Activated CD8-positive, alpha-beta T cell treated with anti-CD3 and anti-CD28 coated beads, Interleukin-2, amount 10 ng/mL, durations not matched to agents 7 days and 5 days (primary cell): ENCODE data around the gene HIC1. TPM values are rescaled to one million over a fixed set of nuclear protein-coding genes. Genes with fewer than 3 reads are reported as not detected.

Source experiments
- ATAC-seq: fragments of 150-1000 bp; cut with Tn5 transposase; one replicate; pipeline ENCODE4 v1.10.0; 2021; ENCODE audit warnings: moderate library complexity
- CTCF ChIA-PET: fragments of 350-600 bp; sonication (Branson Sonifier 250); formaldehyde crosslinking; loops from one replicate; lab custom pipeline; 2021; ENCODE audit warnings: antibody characterized with exemption; lab: Charles Lee
- POLR2A ChIA-PET: fragments of 350-600 bp; sonication (Branson Sonifier 250); formaldehyde crosslinking; loops from one replicate; lab custom pipeline; 2021; ENCODE audit warnings: antibody characterized with exemption; lab: Charles Lee
- DNase-seq: peaks from one replicate; pipeline ENCODE4 v3.0.0-alpha.2; 2020
- H3K27ac Mint-ChIP-seq: one replicate; pipeline ENCODE4 v1.8.0; 2021; ENCODE audit warnings: mild to moderate bottlenecking, mixed read lengths
- H3K27me3 Mint-ChIP-seq: one replicate; pipeline ENCODE4 v1.8.0; 2021; ENCODE audit warnings: low read depth, mixed read lengths
- H3K36me3 Mint-ChIP-seq: one replicate; pipeline ENCODE4 v1.8.0; 2021; ENCODE audit warnings: low read depth, mixed read lengths
- H3K4me1 Mint-ChIP-seq: one replicate; pipeline ENCODE4 v1.8.0; 2021; ENCODE audit warnings: low read depth, mixed read lengths
- H3K4me3 Mint-ChIP-seq: one replicate; pipeline ENCODE4 v1.8.0; 2021; ENCODE audit warnings: mild to moderate bottlenecking, mixed read lengths
- H3K9me3 Mint-ChIP-seq: one replicate; pipeline ENCODE4 v1.8.0; 2022; ENCODE audit warnings: mixed read lengths; ENCODE audit not compliant: insufficient read depth
- total RNA-seq, 2 experiments: library from RNA; stranded (reverse); gene quantifications; one replicate each; pipeline ENCODE4 v1.2.3, GENCODE V29; 2021

HIC1 gene
- total RNA-seq, 2 experiments from 2014 or later: 66.8 to 70.8 TPM

DNA sequence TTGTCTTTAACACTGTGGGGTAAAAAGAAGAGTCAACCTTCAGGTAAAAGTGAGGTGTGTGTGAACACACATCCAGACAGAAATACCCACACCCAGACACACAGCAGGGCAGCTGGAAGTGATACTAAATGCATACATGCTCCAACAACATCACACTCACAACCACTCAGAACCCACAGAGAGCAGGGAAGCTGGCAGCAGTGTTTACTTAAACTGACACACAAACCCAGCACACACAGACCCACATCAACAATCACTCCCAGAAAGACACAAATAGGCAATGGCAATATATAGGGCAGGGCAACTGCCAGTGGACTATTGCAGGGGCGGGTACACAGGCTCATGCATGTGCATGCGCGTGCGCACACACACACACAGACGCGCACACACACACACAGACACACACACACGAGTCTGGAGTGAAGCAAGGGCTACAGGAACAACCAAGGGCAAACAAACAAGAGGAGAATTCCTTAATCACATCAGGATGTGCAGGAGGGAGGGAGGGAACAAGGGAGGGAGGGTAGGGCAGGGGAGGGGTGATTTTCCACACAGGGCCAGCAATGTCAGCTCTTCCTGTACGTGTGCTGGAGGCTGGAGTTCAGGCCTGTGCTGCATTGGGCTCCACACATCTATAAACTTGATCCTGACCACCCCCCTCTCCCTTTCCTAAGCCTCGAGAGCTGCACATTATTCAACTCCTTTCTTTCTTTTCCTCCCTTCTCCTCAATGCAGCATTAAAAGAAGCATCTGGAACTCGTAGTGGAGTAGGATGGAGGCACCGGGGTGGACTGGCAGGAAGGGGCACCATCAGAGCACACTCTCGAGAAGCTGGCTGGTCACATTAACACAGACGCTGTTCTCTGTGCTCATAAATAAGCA lies 30.1 kb downstream of the HIC1 start:
- H3K27ac Mint-ChIP-seq: no peak overlapping the region
- DNase-seq (no peak), ATAC-seq (no peak)
- H3K36me3 Mint-ChIP-seq: peaks cover 53% of the 10 kb centered on the region
- POLR2A ChIA-PET: interaction anchor here (1.2 kb wide), 1 partner anchor 9 kb away, joined by 4 read pairs; no protein-coding TSS in a partner anchor
- CTCF ChIA-PET: interaction anchor here (1.0 to 8.3 kb wide), 4 partner anchors 10 to 160 kb away, joined by 3 to 68 read pairs (median 26); no protein-coding TSS in a partner anchor
- no peaks in the 10 kb centered on the region for H3K9me3 Mint-ChIP-seq
- no peak overlapping the region for H3K4me3 Mint-ChIP-seq
- H3K27me3 Mint-ChIP-seq: no peaks in the 10 kb centered on the region
- peaks cover 89% of the 10 kb centered on the region for H3K4me1 Mint-ChIP-seq

DNA sequence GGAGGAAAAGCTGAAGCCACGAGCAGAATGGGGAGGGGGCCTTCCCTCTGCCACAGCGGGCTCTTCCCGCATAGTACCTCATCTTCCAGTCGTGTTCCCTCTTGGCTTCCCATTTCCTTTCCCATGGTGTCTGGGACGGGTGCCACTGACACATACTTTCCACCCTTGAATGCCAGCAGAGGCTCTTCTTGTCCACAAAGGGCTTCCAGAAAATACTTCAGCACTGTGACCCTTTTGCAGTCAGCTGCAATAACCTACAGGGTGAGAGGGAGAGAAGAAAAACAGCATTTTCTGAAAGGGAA lies 30.7 kb downstream of the HIC1 start:
- no peak overlapping the region for H3K4me3 Mint-ChIP-seq
- peak overlapping the region; percentile 48 for H3K27ac Mint-ChIP-seq
- ChIA-PET CTCF (interaction anchor here (1.3 to 10.9 kb wide), 4 partner anchors 11 to 160 kb away, joined by 4 to 89 read pairs (median 58); partner anchors contain the start of gene HIC1), POLR2A (interaction anchor here (1.2 kb wide), 1 partner anchor 10 kb away, joined by 4 read pairs; no protein-coding TSS in a partner anchor)
- peaks cover 94% of the 10 kb centered on the region for H3K4me1 Mint-ChIP-seq
- no peaks in the 10 kb centered on the region for H3K27me3 Mint-ChIP-seq
- DNase-seq (no peak), ATAC-seq (no peak)
- no peaks in the 10 kb centered on the region for H3K9me3 Mint-ChIP-seq
- peaks cover 50% of the 10 kb centered on the region for H3K36me3 Mint-ChIP-seq

DNA sequence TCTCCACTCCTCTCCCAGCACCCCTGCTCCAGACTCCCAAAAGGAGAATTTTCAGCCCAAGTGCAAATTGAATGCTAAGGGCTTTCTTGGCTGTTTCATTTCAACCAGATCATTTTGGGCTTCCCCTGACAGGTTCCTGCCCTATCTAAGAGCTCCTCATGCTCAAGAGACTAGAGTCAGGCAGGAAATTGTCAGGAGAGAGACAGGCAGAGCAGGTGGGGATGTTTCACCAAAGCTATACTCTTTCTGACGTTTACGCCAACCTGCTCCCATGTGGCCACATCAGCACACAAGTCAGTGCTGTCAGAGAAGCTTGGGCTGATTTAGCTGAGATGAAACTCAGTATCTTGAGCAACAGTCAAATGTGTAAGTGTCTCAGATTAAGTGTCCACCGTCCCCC lies 31.4 kb downstream of the HIC1 start:
- H3K36me3 Mint-ChIP-seq: peaks cover 44% of the 10 kb centered on the region
- H3K27ac Mint-ChIP-seq: peak overlapping the region; percentile 36
- H3K4me1 Mint-ChIP-seq: peaks cover 96% of the 10 kb centered on the region
- ChIA-PET POLR2A (interaction anchor here (1.0 to 1.4 kb wide), 4 partner anchors 10 to 186 kb away, joined by 3 to 4 read pairs (median 3); no protein-coding TSS in a partner anchor), CTCF (interaction anchor here (0.7 to 10.9 kb wide), 6 partner anchors 12 to 178 kb away, joined by 3 to 89 read pairs (median 26); partner anchors contain the start of gene HIC1)
- H3K27me3 Mint-ChIP-seq: no peaks in the 10 kb centered on the region
- ATAC-seq: no peak
- DNase-seq: no peak
- no peaks in the 10 kb centered on the region for H3K9me3 Mint-ChIP-seq
- H3K4me3 Mint-ChIP-seq: no peak overlapping the region

DNA sequence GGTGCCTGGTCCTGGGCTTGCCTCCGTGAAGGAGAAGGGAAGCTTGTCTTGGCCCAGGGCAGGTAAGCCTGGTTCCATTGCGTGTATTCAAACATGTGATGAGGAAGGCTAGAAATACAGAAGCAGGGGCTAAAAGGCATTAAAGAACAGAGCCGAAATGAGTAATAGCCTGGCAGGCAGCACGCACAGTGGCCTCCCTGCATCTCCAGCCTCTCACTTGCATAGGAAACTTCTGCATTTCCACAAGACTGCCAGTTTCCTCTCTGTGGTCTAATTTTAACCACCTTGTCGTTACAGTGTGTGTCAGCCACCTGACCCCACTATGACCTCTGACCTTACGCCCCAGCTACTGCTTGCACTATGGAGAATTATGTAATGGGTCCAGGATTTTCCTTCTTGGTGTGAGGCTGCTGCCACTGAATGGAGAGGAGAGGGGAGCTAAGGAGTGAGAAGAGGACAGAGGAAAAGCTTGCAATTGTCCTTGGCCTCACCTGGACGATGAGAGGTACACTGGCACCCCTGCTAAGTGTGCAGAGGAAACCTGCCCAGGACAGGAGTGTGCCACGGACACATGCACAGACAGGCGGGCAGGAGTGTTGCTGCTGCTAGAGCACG lies 32.8 kb downstream of the HIC1 start:
- CTCF ChIA-PET: interaction anchor here (1.1 to 10.9 kb wide), 7 partner anchors 13 to 157 kb away, joined by 3 to 89 read pairs (median 6); partner anchors contain the start of gene HIC1
- Mint-ChIP-seq H3K4me1 (peaks cover 93% of the 10 kb centered on the region), H3K9me3 (no peaks in the 10 kb centered on the region), H3K36me3 (peaks cover 38% of the 10 kb centered on the region), H3K4me3 (peak overlapping the region; percentile 46), H3K27me3 (no peaks in the 10 kb centered on the region), H3K27ac (peak overlapping the region; percentile 80)
- POLR2A ChIA-PET: interaction anchor here (0.6 to 2.8 kb wide), 5 partner anchors 22 to 132 kb away, joined by 3 to 8 read pairs (median 3); no protein-coding TSS in a partner anchor
- ATAC-seq (peak; percentile 47), DNase-seq (peak; percentile 78)

DNA sequence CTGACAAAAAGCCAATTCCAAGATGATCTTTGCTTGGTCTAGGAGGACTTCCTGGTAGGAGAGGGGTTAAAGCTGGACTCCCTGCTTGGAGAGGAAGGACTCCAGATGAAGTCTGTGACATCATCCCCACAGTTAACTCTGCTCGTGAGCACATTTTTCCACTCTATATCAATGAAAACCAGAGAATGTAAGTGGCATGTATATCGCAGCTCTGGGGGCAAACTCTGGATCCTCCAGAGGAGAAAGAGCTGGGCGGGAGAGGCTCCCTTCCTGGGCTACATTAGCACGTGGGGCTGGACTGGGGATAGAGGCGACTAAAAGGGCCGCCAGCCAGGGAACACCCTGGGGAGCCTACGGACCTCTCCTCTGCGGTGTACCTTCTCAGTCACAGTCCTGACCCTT lies 34.1 kb downstream of the HIC1 start:
- ATAC-seq: peak; percentile 38
- H3K27me3 Mint-ChIP-seq: no peaks in the 10 kb centered on the region
- no peak for DNase-seq
- H3K4me1 Mint-ChIP-seq: peaks cover 89% of the 10 kb centered on the region
- peak overlapping the region; percentile 91 for H3K27ac Mint-ChIP-seq
- CTCF ChIA-PET: interaction anchor here (0.7 to 10.9 kb wide), 17 partner anchors 12 to 196 kb away, joined by 3 to 89 read pairs (median 3); partner anchors contain the start of gene HIC1
- H3K4me3 Mint-ChIP-seq: peak overlapping the region; percentile 79
- H3K36me3 Mint-ChIP-seq: peaks cover 32% of the 10 kb centered on the region
- H3K9me3 Mint-ChIP-seq: no peaks in the 10 kb centered on the region
- POLR2A ChIA-PET: interaction anchor here (0.6 to 3.2 kb wide), 15 partner anchors 8 to 178 kb away, joined by 3 to 13 read pairs (median 4); no protein-coding TSS in a partner anchor

DNA sequence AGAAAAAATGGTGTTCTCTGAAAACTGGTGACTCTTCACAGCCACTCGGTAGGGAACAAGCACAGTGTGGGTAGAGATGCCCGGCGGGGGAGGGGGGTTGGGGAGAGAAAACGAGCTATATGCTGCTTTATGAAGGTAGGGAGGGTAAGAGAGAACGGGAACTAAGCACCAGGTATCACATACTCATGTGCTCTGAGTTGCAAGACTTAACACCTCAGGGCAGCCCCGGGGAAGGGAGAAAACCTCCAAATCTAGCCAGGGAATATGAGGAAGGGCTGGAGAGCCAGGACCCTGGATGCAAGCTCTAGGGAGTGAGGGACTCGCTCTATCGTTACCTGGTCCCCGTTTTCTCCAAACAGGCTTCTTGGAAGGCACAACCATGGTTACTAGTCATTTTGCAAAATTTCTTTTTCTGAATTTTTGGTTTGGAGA lies 35.3 kb downstream of the HIC1 start:
- Mint-ChIP-seq H3K4me1 (peaks cover 81% of the 10 kb centered on the region), H3K36me3 (peaks cover 24% of the 10 kb centered on the region), H3K27me3 (no peaks in the 10 kb centered on the region), H3K4me3 (peak overlapping the region; percentile 79), H3K27ac (peak overlapping the region; percentile 91), H3K9me3 (no peaks in the 10 kb centered on the region)
- ATAC-seq (peak; percentile 1), DNase-seq (no peak)
- ChIA-PET POLR2A (interaction anchor here (0.7 to 3.2 kb wide), 9 partner anchors 8 to 154 kb away, joined by 3 to 13 read pairs (median 4); no protein-coding TSS in a partner anchor), CTCF (interaction anchor here (0.6 to 10.9 kb wide), 17 partner anchors 9 to 263 kb away, joined by 3 to 89 read pairs (median 3); partner anchors contain the start of gene HIC1)

DNA sequence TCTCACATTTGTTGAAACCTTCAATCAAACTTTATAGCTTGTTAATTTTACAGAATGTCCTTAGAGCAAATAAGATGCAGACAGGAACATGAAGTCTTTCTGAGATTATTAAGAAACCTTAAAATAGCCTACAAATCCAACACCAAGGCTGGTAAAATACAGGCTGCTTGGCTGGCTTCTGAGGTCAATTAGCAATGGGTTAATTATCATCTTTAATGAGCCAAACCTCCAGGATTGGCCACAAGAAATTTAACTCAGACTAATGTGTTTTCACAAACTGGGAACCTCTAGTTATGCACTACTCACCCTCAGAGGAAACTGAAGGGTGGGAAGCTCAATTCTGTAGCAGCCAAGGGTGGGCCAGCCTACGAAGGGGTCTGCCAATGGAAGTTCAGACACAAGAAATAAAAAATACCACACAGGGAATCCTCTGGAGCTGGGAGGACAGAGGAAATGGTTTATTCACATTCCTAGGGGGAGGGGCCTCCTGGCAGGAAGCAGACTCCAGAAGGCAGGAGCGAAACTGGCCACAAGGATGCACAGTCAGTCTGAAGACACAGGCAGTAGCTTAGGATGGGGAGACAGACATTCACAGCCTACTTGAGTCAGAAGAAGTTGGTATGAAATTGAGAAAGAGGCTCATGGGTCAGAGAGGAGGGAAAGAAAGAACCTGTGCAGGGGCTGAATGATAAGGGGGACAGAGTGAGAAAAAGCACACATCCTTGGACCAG lies 36.1 kb downstream of the HIC1 start:
- Mint-ChIP-seq H3K36me3 (peaks cover 24% of the 10 kb centered on the region), H3K4me1 (peaks cover 73% of the 10 kb centered on the region), H3K27me3 (no peaks in the 10 kb centered on the region), H3K27ac (peak overlapping the region; percentile 91), H3K4me3 (peak overlapping the region; percentile 79), H3K9me3 (no peaks in the 10 kb centered on the region)
- CTCF ChIA-PET: interaction anchor here (0.8 to 10.9 kb wide), 14 partner anchors 9 to 262 kb away, joined by 3 to 89 read pairs (median 4); partner anchors contain the start of gene HIC1
- ATAC-seq (no peak), DNase-seq (no peak)
- POLR2A ChIA-PET: interaction anchor here (0.5 to 3.2 kb wide), 11 partner anchors 10 to 160 kb away, joined by 3 to 13 read pairs (median 4); no protein-coding TSS in a partner anchor

DNA sequence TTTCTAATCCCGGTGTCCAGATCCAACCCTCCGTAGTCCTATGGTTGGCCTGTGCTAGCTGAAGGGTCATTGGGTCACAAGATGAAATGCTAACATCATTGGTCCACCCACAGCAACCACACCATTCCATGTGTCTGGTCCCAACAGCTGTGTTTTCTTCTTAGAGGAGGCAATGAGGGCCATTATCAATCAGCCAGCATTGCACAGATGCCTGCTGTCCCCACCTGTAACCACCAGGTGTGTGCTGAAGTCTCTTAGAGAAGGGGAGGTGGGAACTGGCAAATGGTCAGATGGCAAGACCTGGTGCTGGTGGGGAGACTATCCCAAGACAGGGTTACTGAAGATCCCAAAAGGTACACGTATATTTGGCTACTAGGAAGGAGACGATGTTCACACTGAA lies 37.4 kb downstream of the HIC1 start:
- Mint-ChIP-seq H3K4me3 (no peak overlapping the region), H3K9me3 (no peaks in the 10 kb centered on the region)

DNA sequence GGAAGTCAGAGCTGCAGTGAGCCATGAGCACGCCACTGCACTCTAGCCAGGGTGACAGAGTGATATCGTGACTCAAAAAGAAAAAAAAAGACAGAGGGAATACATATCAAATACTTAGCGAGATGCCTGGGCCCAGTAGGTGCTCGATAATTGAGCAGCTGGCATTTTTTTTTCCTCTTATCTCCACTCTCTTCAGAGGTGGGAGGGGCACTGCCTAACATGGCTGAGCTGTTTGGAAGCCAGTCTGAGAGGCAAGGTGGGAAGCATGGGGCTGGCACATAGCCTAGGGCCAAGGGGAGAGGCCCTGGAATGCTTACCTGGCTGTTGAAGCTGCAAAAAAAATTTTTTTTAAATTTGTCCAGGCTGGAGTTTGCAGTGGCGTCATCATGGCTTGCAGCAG lies 38.4 kb downstream of the HIC1 start:
- DNase-seq (no peak), ATAC-seq (no peak)
- Mint-ChIP-seq H3K36me3 (peaks cover 22% of the 10 kb centered on the region), H3K27ac (peak overlapping the region; percentile 61), H3K4me1 (peaks cover 61% of the 10 kb centered on the region), H3K4me3 (no peak overlapping the region), H3K9me3 (no peaks in the 10 kb centered on the region), H3K27me3 (no peaks in the 10 kb centered on the region)
- ChIA-PET POLR2A (interaction anchor here (0.7 kb wide), 1 partner anchor 19 kb away, joined by 4 read pairs; no protein-coding TSS in a partner anchor), CTCF (interaction anchor here (0.7 to 10.9 kb wide), 4 partner anchors 20 to 498 kb away, joined by 3 to 89 read pairs (median 36); partner anchors contain the start of gene HIC1)

More for the DNA sequence above, 37.4 kb downstream of the HIC1 start:
- Mint-ChIP-seq H3K36me3 (peaks cover 19% of the 10 kb centered on the region), H3K27me3 (no peaks in the 10 kb centered on the region), H3K4me1 (peaks cover 61% of the 10 kb centered on the region), H3K27ac (peak overlapping the region; percentile 73)
- ChIA-PET POLR2A (interaction anchor here (1.3 kb wide), 1 partner anchor 46 kb away, joined by 4 read pairs; no protein-coding TSS in a partner anchor), CTCF (interaction anchor here (0.9 to 10.9 kb wide), 5 partner anchors 22 to 153 kb away, joined by 3 to 89 read pairs (median 47); partner anchors contain the start of gene HIC1)
- DNase-seq (no peak), ATAC-seq (no peak)

DNA sequence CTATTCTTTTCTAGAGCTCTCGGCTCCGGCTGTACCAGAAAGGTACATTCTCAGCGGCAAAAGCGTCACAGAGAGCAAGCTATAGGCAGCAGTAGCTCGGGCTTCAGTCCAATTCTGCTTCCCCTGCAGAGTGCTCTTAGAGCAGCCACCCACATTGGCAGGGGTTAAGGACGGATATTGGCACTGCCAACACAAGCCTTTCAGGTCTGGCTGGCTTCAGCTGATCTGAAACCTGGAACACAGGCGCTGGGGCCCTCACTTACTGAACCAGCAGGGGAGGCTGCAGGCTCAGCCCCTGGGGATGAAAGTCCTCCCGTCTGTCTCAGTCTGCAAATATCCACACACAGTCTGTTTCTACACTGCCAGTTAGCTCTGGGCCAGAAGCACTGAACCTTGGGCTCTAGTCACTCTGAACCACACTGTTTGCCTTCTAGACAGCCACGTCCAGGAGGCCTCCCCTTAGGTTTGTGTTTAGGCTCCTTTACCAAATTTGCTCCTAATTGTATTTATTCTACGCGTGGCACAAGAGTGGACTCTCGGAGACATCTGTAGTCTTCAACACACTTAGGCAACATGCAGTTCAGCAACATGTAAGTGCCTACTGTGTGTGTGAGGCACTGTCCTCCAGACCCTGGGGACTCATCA lies 40.1 kb downstream of the HIC1 start:
- CTCF ChIA-PET: interaction anchor here (0.8 to 10.9 kb wide), 3 partner anchors 10 to 150 kb away, joined by 5 to 89 read pairs (median 14); partner anchors contain the start of gene HIC1
- no peak overlapping the region for H3K27ac Mint-ChIP-seq
- no peaks in the 10 kb centered on the region for H3K27me3 Mint-ChIP-seq
- no peak overlapping the region for H3K4me3 Mint-ChIP-seq
- no peak for ATAC-seq
- POLR2A ChIA-PET: interaction anchor here (1.0 to 1.1 kb wide), 3 partner anchors 9 to 33 kb away, joined by 3 to 5 read pairs (median 4); no protein-coding TSS in a partner anchor
- no peaks in the 10 kb centered on the region for H3K9me3 Mint-ChIP-seq
- DNase-seq: no peak
- peaks cover 19% of the 10 kb centered on the region for H3K36me3 Mint-ChIP-seq
- H3K4me1 Mint-ChIP-seq: peaks cover 45% of the 10 kb centered on the region
